Measurements from ENCODE around the gene AATF.

The AATF gene

GRCh38 chr17:36931697-36932382 is 16.9 kb upstream of the AATF start:
- DNase-seq: no peak

DNA sequence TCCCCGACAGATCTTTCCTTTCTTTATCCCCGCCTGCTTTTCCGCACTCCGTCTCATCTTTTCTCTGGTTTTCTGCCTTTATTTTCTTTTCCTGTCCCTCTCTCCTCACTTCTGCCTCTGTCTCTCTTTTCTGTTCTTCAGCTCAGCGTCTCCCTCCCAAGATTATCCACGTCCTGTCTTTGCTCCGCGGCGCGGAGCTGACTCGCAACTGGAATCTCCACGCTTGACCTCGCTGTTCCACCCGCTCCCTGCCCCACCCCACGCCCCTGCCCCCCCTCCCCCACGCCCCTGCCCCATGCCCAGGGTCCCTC is 16.4 kb upstream of the AATF start:
- no peak for DNase-seq

DNA sequence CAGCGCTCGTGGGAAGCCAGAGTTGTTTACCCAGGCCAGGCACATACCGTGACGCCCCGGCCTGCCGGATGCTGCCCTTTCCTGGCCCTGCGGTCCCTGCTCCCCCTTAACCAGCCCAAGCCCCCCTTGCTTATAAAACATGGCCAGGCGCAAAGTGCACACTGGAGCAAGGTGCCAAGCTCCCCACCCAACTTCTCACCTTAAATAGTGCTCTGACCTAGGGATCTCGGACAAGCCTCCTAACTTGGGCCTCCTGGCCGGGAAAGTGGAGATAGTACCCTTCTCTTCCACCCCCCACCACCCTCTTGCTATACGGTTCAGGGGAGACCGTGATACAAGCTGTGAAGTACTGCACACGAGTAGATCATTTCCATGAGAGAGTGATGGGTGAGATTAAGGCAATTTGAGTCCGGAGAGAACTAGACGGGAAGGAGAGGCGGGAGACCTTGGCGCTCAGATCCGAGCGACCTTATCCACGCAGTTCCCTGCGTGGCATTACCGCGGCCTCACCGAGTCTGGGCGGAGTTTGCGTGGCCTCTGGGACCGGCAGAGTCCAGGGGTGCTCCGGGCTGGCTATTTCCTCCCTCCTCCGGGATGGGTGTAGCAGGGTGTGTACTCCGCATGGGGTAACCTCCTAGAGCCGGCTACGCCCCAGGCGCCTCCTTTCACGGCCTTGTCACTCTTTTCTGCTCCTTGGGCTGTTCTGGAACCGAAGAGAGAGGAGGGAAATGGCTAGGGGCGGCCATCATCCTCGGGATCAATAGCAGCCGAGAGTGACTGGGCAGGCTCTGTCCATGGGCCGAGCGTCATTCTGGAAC is 15.9 kb upstream of the AATF start:
- DNase-seq: no peak

DNA sequence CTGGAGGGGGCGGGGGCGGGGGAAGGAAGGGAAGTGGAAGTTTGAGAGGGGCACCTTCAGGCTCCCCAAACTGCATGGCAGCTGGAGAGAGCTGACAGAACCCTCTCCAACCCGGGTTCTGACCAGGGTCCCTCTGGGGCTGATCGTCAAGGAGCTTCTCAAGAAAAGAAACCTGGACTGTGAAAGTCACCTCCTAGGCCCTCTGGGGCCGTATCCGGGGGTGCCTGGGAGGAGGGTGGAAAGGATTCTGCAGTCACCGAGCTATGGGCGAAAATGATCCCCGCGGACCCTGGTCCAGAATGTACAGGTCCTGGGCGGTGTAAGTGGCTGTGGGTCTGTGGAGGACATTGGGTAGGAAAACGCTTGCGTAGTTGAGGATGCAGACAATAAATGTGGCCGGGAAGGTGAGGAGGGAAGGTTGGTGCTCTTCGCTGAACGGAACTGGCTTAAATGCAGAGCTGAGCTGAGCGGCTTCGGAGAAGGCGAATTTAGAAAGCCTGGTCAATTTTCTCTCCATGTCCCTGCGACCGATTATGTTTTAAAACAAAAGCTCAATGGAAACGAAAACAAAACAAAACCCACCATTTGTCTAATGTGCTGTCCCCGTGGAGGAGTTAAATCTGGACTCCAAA is 15.1 kb upstream of the AATF start:
- no peak for DNase-seq

GRCh38 chr17:36934144-36934691 is 14.5 kb upstream of the AATF start:
- no peak for DNase-seq

- no peak for DNase-seq
These were observed 13.8 kb upstream of the AATF start for GRCh38 chr17:36934692-36935630.

GRCh38 chr17:36935671-36936454 is 12.9 kb upstream of the AATF start:
- no peak for DNase-seq

GRCh38 chr17:36936455-36937000 is 12.2 kb upstream of the AATF start:
- no peak for DNase-seq

GRCh38 chr17:36937001-36937958 is 11.5 kb upstream of the AATF start, which contains the start of gene LHX1:
TSS of gene LHX1 (plus strand) at chr17:36937475. CDS start at chr17:36938198, 723 bp downstream.
- no peak for DNase-seq

DNA sequence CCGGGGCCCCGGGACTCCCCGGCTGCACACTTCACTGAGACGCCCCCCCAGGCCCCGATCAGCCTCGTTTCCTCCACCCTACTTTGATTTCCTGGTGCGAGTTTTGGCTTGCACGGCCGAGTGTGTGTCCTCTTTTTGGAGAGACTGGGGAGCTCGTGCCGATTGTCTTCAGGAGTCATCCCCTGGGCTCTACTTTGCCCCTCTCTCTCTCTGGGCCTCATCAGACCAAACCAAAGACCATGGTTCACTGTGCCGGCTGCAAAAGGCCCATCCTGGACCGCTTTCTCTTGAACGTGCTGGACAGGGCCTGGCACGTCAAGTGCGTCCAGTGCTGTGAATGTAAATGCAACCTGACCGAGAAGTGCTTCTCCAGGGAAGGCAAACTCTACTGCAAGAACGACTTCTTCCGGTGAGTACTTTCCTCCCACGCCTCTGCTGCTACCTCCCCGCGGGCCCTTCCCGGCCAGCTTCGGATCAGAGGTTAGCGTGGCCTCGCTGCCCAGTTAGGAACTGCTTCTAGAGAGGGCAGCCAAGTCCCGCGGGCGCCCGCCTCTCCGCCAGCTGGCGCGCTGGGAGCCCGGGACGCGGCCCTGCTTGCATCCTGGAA is 10.7 kb upstream of the AATF start:
- no peak for DNase-seq

GRCh38 chr17:36938566-36939051 is 10.1 kb upstream of the AATF start:
- no peak for DNase-seq

GRCh38 chr17:36939052-36939801 is 9.5 kb upstream of the AATF start:
- no peak for DNase-seq

GRCh38 chr17:36939802-36940312 is 8.9 kb upstream of the AATF start:
- no peak for DNase-seq

- no peak for DNase-seq
These were observed 8.2 kb upstream of the AATF start for GRCh38 chr17:36940313-36941264.

GRCh38 chr17:36941265-36942010 is 7.3 kb upstream of the AATF start:
- DNase-seq: no peak

GRCh38 chr17:36942019-36942599 is 6.6 kb upstream of the AATF start:
- no peak for DNase-seq
